Brain microvascular endothelial cell (primary cell): ENCODE measurements around the gene COL5A1.

Experiments
- DNase-seq: peaks from one replicate; pipeline ENCODE4 v3.0.0-alpha.2; 2020
- H3K27ac ChIP-seq: fragments of 250-450 bp; sonication (Bioruptor Pico); 2 replicates; pipeline ENCODE4 v1.5.1; 2020; ENCODE audit warnings: mild to moderate bottlenecking, moderate library complexity
- H3K27me3 ChIP-seq: fragments of 250-450 bp; sonication (Bioruptor Pico); replicated peaks from 2 replicates; pipeline ENCODE4 v1.5.1; 2020; ENCODE audit warnings: mild to moderate bottlenecking
- H3K36me3 ChIP-seq: fragments of 250-450 bp; sonication (Bioruptor Pico); replicated peaks from 2 replicates; pipeline ENCODE4 v1.5.1; 2020; ENCODE audit warnings: mild to moderate bottlenecking
- H3K4me3 ChIP-seq: 2 replicates; pipeline ENCODE4 v1.5.1; 2011; ENCODE audit warnings: low read depth, mild to moderate bottlenecking, control low read depth, low read length, moderate library complexity
- CTCF ChIP-seq: IDR thresholded peaks from 2 replicates; pipeline ENCODE4 v1.5.1; 2011; ENCODE audit warnings: low read depth, mild to moderate bottlenecking, moderate library complexity, low read length, control low read depth, inconsistent platforms; ENCODE audit errors: missing control alignments
- in situ Hi-C: cut with HindIII; loops from 2 replicates; pipeline ENCODE4 v1.10.0; 2017; ENCODE audit warnings: low sequenced_read_pairs, low pct_ligation_motif_present

COL5A1 gene

GRCh38 chr9:134687556-134687955 lies 46.0 kb downstream of the COL5A1 start:
- no peaks in the 10 kb centered on the region for H3K27me3 ChIP-seq
- no peak overlapping the region for H3K27ac ChIP-seq
- H3K36me3 ChIP-seq, result peaks cover 67% of the 10 kb centered on the region
- no peak for TF ChIP-seq CTCF
- no peak for DNase-seq
- no peak overlapping the region for H3K4me3 ChIP-seq
- in situ Hi-C loops, result no loop called here

DNA sequence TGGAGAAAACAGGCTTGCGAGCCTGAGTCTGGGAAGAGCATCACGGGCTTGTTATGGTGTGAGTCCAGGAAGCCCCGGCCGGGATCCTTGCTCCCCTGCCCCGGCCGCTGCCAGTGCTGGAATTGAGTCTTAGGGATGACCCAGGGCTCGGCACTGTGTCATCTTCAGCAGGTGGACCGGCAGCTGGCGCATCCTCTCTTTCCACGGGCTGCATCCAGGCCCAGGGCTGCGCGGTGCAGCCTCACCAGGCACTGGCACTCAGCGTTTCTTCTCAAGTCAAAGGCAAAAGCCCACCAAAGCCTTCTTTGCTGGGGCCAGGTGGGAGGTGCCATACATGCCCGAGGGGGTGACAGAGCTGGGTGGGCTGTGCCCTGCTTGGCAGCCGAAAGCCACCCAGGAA lies 46.6 kb downstream of the COL5A1 start:
- no peak for TF ChIP-seq CTCF
- no peak for DNase-seq
- in situ Hi-C loops, result no loop called here
- Histone ChIP-seq H3K27ac (no peak overlapping the region), H3K36me3 (peaks cover 72% of the 10 kb centered on the region), H3K4me3 (no peak overlapping the region), H3K27me3 (no peaks in the 10 kb centered on the region)

DNA sequence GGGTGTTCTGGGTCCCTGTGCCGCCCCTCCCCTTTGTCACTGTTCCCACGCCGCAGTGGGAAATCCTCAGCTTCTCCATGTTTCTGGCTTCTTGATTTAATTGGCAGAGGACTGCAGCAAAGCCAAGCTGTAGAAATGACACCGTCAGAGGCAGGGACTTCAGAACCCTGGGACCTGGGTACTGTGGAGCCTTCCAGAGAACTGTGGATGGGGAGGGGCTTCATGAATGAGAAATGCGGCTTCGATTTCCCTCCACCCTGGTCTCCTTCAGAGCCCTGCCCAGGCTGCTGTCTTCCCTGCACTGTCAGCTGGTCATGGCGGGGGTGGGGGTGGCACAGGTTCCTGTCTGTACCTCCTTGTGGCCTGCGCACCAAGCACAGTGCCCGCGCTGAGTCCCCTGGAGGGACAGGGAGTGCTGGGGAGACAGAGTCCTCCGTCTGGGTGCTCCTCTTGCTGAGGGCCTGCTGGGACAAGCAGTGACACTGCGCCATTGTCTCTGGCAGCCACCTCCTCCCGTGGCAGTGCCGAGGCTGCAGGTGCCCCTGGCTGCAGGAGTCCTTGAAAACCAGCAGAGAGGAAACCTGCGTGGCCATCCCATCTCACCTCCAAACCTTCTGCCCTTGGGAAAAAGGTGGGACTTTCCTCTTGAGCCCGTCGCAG lies 47.2 kb downstream of the COL5A1 start:
- in situ Hi-C loops, result no loop called here
- no peak for DNase-seq
- Histone ChIP-seq H3K27ac (no peak overlapping the region), H3K36me3 (peaks cover 70% of the 10 kb centered on the region), H3K27me3 (no peaks in the 10 kb centered on the region), H3K4me3 (no peak overlapping the region)
- no peak for TF ChIP-seq CTCF

- peak; percentile 89 for TF ChIP-seq CTCF
- DNase-seq, result peak; percentile 42
- Histone ChIP-seq H3K27ac (peak overlapping the region; percentile 2), H3K4me3 (no peak overlapping the region), H3K36me3 (peaks cover 76% of the 10 kb centered on the region), H3K27me3 (no peaks in the 10 kb centered on the region)
- in situ Hi-C loops, result no loop called here
Measured at GRCh38 chr9:134689321-134690181, 47.9 kb downstream of the COL5A1 start.

DNA sequence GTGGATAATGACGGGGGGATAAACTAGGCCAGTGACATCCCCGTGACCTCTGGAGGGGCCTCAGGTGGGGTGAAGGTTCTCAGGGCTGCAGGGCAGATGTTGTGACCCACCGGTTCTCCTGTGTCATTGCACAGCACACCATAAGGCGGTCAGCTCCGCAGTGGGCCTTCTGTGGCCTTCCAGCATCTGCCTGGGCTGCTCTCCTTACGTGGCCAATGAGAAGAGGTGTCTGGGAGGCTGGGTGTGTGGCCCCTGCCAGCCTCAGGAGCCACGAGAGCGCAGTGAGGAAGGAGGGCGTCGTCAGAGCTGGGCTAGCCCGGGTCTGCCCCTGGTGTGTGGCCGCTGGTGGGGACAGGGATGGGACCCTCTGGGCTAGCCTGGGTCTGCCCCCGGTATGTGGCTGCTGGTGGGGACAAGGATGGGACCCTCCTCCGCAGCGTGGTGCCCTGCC lies 48.7 kb downstream of the COL5A1 start:
- H3K27me3 ChIP-seq, result no peaks in the 10 kb centered on the region
- DNase-seq, result no peak
- peaks cover 79% of the 10 kb centered on the region for H3K36me3 ChIP-seq
- H3K4me3 ChIP-seq, result no peak overlapping the region
- in situ Hi-C loops, result no loop called here
- no peak for TF ChIP-seq CTCF
- no peak overlapping the region for H3K27ac ChIP-seq
